HG03378 (cell line): Measurements from ENCODE around the gene CYB5R2.
A peak's percentile ranks its signal among the peaks of the same experiment; 100 is the strongest.

Experiments used
- ATAC-seq: cut with Tn5 transposase; IDR thresholded peaks from one replicate; pipeline ENCODE4 v1.9.1; 2021; ENCODE audit warnings: mild to moderate bottlenecking, moderate library complexity; ENCODE audit not compliant: unreplicated experiment

The CYB5R2 gene

DNA sequence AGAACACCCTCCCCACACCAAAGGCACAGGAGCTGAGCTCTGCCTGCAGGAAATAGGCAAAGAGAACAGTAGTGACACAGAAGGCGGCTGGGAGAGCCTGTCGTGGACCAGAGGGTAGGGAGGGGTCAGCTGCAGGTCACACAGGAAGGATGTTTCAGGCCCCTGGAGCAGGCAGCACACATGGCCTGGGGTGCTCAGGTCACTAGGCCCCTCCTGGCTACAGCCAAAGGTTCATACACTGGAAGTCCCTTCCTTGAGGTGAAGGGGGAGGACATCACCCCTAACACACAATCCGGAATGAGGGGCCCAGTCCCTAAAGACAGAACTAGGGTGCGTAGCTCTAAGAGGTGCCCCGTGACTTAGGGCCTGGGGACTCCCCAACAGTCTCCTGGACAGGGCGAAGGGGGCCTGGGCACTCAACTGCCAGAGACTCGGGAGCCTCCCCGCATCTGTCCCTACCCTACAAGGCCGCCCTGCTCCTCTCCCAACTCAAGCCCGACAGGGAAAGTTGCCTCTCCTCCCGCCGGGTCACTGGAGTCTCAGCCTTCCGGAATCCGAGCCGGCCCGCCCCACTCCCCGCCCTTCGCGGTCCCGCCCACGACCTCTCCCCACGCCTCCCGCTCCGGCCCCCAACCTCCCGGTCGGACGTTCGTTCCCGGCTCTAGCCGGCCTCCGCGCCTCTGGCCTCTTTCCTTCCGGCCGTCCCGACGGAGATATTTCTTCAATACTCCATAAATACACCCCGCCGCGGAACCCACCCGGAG lies at the start of gene CYB5R2:
Gene CYB5R2 (minus strand): TSS at position 541 of the 764 bp plus-strand sequence. CDS start 675 bp downstream, outside the sequence.
- no peak for ATAC-seq

DNA sequence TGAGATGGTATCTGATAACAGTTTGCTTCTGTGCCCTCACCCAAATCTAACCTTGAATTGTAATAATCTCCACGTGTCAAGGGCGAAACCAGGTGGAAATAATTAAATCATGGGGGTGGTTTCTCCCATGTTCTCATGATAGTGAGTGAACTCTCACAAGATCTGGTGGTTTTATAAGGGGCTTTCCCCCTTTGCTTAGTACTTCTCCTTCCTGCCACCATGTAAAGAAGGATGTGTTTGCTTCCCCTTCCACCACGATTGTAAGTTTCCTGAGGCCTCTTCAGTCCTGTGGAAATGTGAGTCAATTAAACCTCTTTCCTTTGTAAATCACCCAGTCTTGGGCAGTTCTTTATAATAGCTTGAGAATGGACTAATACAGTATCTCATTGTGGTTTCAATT lies 41.5 kb upstream of the CYB5R2 start:
- no peak for ATAC-seq

DNA sequence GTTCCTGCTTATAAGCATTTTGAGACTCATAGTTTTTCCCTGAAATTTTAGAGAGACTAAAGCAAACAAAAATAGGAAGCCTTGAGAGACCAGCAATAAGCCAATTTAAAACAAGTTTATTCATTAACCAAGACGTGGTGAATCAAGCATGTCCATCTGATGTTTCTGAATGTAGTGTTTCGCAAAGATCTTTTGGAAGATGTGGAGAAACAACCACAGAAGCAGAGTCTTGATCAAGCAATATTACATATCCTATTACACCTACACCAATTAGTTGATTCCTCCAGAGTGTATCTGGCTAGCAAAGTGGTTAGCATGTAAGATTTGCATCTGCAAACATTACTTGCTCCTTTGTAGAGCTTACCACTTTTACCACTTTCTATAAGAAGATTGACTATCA lies 33.1 kb upstream of the CYB5R2 start, which contains the start of gene OVCH2:
Gene OVCH2 (minus strand): TSS at position 101 of the 400 bp plus-strand sequence. CDS start 83 bp downstream, at position 18.
- no peak for ATAC-seq

DNA sequence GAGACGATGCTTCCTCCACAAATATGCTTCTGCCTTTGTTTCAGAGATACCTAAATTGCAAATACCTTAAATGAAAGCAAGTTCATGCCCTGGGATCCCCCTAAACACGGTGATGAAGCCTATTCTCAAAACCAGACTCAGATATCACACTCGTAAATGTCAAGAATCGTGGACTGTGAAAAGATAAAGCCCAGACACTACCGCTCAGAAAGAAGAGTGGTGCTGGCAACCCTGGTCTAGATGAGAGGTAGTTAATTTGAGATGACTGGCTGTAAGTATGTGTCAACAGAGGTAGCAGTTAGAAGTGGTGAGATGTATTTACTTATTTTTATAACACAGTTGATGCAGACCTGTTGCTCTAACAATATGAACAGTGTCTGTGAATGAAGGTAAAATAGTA lies 30.4 kb upstream of the CYB5R2 start:
- no peak for ATAC-seq

DNA sequence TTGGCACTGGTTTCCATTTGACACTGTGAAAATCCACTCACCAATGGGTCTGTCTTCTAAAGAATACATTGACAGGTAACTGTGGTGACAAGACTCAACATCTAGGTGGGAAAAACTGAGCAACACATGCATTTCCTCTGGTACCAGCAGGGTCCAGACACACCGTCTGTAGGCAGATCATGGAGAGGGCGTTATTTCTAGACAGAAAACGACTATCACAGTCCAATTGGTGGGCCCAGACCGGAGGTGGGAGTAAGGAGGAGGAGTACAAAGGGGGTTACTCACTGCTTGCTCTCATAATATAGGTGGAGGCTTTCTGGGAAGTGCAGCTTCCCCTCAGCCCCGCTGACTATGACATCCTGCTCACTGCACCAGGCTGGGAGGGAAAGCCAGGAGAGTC lies 23.1 kb upstream of the CYB5R2 start:
- ATAC-seq: no peak

DNA sequence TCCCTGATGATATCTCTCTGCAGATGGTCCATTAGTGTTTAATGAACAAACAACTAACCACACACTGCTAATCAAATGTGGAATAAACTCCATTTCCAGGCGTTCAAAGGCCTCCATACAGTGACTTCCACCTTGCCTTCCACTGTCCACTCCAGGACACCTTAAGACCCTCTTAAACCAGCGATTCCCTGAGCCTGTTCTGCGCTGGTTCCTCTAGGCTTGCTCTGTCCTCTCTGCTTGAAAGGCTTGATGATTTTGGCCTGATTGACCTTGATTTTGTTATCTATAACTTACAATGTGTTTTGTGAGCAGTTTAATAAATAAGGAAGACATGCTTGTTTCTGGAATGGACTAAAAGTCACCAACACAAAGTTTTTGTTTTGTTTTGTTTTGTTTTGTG lies 20.9 kb upstream of the CYB5R2 start:
- no peak for ATAC-seq

DNA sequence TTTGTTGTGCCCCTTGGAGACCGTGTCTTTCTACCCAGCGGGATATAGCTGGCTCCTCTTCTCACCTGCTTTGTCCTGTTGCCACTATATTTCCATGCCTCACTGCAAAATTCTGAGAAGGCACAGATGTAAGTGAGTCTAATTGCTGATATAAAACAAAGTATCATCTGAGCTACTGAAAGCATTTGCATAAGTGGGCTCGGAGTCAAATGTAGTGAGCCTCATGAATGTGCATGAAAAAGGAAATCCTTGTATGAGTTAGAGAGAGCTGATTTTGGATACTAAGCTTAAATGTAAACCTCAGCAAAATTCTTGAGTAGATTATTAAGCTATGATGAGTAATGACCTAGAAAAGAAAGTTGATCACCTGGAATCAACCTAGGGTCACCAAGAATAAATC lies 19.1 kb upstream of the CYB5R2 start:
- ATAC-seq: no peak

DNA sequence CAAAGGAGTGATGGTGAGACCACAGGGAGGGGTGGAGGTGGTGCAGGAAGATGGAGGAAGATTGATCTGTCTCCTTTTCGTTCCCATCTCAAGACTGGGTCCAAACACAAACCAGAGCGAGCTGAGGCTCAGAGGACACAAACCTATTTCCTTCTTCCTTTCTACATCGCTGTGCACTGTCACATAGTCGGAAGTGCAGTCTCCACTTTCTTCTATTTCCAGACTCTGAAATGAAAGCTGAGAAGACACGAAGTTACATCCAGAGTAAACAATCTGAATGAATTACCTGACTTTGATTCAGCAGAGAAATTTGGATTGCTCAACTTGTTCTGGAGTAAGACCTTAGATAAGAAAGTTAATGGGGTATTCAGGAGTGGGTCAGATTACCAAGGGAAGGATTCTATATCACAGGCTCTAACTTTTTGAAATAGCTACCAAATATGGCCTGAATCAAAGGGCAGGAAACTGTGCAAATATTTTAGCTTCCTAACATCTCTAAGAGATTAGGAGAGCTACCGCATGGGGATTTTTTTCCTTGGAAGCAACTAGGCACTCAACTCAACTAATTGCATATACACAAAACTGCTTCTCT lies 18.6 kb upstream of the CYB5R2 start:
- ATAC-seq: no peak

DNA sequence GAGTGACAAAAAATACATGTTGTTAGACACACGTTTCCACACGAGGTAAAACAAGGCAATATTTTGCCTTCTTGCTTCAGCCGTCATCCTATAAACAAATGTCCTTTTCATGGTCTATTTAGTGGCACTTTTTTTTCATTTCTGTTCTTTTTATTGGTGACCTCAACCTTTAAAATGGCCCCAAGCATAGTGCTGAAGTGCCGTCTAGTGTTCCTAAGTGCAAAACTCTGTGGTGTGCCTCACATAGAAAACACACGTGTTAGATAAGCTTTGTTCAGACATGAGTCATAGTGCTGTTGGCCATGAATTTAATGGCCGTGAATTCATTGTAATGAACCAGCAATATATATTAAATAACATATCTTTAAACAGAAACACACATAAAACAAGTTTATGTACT lies 17.3 kb upstream of the CYB5R2 start:
- ATAC-seq: no peak

DNA sequence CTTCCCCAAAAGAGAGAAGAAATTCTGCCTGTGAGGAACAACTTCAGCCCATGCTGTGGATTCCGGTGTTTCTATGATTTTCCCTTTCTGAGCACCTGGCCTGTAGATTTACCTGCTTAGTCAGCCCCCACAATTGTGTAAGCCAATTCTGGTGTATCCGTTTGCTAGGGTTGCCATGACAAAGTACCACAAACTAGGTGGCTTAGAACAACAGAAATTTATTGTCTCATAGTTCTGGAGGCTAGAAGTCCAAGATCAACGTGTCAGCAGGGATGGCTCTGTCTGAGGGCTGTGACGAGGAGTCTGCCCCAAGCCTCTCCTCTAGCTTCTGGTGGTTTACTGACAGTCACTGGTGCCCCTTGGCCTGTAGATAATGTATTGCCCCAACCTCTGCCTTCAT lies 15.9 kb upstream of the CYB5R2 start:
- no peak for ATAC-seq

DNA sequence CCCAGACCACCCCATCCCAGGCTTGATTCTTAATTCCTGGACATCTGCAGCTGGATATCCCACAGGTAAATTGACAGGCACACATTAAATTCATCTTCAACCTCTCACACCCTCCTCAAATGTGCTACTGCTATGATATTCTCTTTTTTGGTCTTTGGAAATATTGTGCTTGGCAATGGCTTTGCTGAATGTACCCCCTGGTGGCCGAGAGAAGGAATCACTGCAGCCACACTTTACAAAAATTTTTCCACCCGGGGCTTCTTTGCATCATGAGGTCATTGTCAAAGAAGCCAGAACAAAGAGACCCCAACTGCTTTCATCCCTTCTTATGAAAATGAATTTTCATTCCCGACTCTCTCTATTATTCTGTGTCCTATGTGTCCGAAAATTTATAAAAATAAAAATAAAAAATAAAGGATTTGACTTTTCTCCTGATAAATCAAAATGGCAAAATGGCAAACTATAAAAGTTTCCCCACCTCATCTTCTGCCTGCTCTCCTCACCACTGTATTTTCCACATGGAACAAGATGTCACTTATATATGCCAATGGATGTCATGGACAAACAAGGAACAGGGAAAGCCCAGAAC lies 15.0 kb upstream of the CYB5R2 start:
- peak; percentile 66 for ATAC-seq

DNA sequence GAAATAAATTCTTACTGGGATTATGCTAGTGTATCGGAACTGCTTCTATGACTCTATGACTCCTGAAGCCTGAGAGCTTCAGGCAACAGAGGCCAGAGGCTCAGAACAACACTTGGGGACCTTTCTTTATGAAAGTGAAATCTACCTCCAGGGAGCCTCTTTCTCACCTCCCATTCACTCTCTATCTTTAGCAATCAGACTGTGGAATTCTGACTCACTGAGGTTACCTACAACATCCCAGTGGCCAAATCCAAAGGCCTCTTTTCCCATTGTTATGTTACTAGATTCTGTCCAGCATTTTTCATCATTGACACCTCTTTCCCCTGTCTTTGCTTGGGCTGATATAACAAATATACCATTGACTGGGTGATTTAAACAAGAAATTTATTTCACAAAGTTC lies 14.1 kb upstream of the CYB5R2 start:
- no peak for ATAC-seq

DNA sequence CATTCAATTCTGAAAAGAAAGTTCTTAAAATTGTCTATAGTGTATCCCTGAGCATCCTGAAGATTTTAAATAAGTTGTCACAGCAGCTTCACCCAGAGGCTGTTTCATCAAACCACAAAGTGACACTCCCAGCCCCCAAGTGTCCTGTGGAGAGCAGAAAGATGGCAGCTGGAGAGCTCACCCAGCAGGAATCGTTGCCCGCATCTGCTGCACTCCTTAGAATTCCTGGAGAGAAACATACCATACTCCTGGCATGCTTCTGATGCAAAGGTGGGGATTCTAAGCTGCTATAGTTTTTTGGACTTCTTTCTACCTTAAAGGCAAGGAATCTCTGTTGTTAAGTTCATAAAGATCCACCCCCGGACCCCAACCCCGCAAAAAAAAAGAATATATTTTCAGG lies 13.5 kb upstream of the CYB5R2 start:
- ATAC-seq: no peak

DNA sequence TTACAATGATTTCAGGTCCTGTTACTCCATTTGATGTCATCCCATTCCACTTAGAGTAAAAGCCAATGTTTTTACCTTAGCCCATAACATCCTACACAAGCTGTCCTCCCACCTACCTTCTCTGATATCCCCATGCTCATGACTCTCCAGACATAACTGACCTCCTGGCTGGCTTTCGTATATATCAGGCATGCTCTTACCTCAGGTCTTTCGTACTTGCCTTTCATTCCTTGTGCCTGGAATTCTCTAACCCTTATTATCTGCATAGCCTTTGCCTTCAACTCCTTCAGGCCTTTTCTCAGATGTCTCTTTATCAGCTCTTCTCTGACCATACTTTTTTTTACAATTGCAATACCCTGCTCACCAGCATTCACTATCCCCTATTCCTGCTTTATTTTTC lies 10.3 kb upstream of the CYB5R2 start:
- ATAC-seq: no peak

DNA sequence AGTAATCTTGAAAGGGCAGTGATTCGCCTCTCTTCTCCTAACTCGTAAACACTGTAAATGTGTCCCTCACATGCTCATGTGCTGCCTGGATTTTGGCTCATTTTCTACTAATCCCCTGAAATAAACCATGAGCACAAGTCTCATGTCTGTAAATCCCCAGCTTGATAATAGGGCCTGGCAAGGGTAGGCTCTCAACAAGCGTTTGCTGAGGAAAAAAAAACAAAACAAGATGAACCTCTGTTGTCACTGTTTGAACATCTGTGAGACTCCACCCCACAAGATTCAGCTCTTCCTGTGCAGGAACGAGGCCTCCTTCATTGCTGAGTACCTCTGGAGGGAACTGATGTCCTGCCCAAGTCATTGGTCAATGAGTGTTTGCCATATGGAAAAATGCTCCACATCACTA lies 4.5 kb upstream of the CYB5R2 start:
- no peak for ATAC-seq

DNA sequence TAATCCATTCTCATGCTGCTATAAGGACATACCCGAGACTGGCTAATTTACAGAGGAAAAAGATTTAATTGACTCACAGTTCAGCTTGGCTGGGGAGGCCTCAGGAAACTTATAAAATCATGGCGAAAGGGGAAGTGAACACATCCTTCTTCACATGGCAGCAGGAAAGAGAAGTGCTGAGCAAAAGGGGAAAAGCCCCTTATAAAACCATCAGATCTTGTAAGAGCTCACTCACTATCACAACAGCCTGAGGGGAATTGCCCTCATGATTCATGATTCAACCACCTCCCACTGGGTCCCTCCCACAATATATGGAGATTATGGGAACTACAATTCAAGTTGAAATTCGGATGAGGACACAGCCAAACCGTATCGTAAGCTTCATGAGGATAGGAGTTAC lies 3.8 kb upstream of the CYB5R2 start:
- ATAC-seq: no peak

DNA sequence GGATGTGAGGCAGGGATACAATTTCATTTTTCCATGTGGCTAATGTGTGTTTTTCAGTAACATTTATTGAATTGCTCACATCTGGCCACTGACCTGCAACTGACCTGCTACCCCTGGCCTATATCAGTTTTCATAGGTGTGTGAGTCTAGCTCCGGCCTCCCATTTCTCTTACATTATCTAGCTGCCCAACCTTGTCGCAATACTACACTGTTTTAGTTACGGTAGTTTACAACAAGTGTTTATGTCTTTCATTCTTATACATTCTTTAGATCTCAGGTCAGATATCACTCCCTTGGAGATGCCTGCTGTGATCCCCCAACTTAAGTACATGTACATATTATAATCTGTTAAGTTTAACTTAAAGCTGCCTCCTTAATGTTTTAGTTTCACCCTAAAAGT lies 2.3 kb upstream of the CYB5R2 start:
- no peak for ATAC-seq

DNA sequence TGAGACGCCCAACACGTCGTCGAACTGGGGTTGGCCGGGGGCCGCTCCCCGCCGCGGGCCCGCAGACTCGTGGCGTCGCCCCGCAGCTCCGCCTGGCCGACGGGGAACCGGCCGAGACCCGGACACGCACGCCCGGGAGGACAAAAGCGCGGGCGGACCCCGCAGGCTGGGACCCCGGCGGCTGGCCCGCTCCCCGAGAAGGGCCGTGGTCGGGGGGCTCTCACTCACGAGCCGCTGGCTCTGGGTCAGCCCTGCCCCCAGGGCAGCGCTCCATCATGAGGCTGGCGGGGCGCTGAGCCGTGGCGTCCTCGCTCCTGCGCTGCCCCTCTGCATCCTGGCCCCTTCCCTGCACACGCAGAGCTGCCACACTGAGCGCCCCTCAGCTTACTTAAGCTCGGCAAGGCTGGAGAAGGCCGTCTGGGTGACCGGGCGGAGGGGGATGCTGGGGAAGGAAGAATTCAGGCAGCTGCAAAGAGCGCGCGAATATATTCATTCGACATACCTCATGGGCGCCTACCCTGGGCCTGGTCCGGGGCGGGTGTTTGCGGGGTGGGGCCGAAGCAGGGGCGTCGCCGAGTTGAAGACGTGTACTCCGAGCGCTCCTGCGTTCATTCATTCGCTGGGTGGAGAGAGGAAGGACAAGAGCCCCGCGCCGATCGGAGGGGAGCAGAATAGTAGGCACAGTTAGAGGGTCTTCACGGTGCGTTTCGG lies 579 bp upstream of the CYB5R2 start:
- ATAC-seq: no peak

DNA sequence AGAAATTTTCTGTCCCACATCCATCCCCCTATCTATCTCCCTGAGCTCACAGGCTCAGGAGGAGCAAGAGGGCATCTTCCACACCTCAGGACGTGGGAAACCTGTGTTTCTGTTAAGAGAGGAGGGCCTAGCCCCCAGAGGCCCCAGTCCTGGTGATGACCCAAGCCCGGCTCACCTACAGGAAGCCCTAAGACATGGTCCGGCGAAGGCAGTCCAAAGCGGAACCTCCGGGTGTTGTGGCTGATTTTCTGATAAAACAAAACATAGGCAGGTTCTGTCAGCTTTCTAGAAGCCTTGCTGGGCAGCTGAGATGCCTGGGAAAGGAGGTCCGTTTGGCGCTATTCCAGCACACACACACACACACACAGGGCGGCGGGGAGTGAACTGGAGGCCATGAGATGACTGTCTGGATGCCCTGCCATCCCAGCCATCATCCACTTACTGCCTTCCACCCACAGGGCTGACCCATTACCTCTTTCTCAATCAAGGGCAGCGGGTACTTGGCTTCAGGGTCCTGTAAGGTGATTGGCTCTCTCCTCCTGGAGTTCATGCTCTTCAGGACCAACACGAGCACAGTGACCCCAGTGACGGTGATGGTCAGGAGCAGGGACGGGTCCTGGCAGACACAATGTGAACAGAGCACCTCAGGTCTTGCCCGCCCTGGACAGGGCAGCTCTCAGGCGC lies 882 bp downstream of the CYB5R2 start:
- ATAC-seq: no peak

DNA sequence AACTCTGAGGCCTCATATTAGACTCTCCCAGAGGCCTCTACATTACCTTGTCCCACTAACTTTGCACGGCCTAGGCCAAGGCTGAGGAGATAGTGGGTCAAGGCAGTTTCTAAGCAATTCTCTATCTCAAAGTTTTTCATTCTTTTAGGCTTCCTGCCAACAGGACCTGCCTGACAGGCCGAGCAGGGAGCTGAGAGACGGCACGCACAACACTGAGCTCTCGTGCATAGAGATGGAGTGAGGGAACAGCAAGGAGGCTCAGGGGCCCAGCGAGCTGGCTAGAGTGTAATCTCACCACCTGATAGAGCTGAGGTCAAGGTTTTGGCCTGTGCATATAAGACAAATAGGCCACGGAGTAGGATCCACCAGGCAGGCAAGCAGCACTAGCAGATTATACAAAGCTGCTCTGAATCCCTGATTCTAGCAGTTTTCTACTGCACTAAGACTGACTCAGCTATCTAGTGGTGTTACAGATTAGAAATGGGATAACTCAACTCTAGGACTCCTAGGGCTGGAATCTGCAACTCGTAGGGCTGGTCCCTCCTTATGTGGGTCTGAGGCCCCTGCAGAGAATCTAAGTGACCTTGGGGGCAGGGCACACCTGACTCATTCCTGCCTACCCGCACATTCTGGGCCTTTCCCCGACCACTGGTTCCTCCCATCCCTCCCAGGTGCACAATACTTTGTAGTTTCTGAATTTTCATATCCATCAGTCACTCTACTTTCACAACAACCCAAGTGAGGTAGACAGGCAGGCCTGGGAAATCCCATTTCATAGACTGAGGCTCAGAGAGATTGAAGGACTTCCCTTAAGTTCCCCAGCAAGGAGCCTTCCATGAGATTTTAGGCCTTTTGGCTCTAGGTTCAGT lies 1.7 kb downstream of the CYB5R2 start:
- ATAC-seq: peak; percentile 74
